Left lobe of liver (tissue), 2 donors: ENCODE results near the gene PCDHGA8. TPM values are rescaled to one million over a fixed set of nuclear protein-coding genes. Genes with fewer than 3 reads are reported as not detected.
"Not testable (repeated sequence)": the region's sequence is repeated elsewhere in the genome, so short reads cannot be mapped to it uniquely, and the experiment has no call there.

Experiments used
- ATAC-seq: fragments of 200-7000 bp; cut with Tn5 transposase; one replicate; pipeline ENCODE4 v1.9.1; 2020; ENCODE audit warnings: mild to moderate bottlenecking, moderate library complexity
- DNase-seq: peaks from one replicate; pipeline ENCODE4 v3.0.0-alpha.2; 2020; ENCODE audit warnings: low spot score
- total RNA-seq: library from RNA; stranded (reverse); gene quantifications from one replicate; pipeline ENCODE4 v1.2.1, GENCODE V29; 2021
- donor health status: DM: no; HTN: no; CAD: no; lungs with moderate emphysema.
- donor health status: DM: no; HTN: yes; CAD: no.

Gene PCDHGA8
- total RNA-seq, 1 donor from 2014 or later: 0.35 TPM

GRCh38 chr5:141399555-141400258 lies 7.3 kb downstream of the PCDHGA8 start:
- ATAC-seq (no peak), DNase-seq (no peak)

- no peak for DNase-seq
- ATAC-seq: peak; percentile 66
Measured at GRCh38 chr5:141402553-141403243, 10.3 kb downstream of the PCDHGA8 start, which contains the start of gene PCDHGA9. PCDHGA9 (plus strand) TSS chr5:141402778; CDS start chr5:141402953, 175 bp downstream.

- no peak for ATAC-seq
- no peak for DNase-seq
Measured at GRCh38 chr5:141403387-141403786, 11.0 kb downstream of the PCDHGA8 start.

- ATAC-seq: peak; percentile 94
Measured at GRCh38 chr5:141407790-141408505, 15.5 kb downstream of the PCDHGA8 start, which contains the start of gene PCDHGB6. PCDHGB6 (plus strand) TSS chr5:141408021; CDS start chr5:141408203, 182 bp downstream.

GRCh38 chr5:141409598-141410306 lies 17.3 kb downstream of the PCDHGA8 start:
- DNase-seq (no peak), ATAC-seq (no peak)

More at GRCh38 chr5:141407790-141408505, 15.5 kb downstream of the PCDHGA8 start, which contains the start of gene PCDHGB6:
- DNase-seq: peak; percentile 60

GRCh38 chr5:141411575-141411974 lies 19.1 kb downstream of the PCDHGA8 start:
- DNase-seq (no peak), ATAC-seq (no peak)

GRCh38 chr5:141412854-141413539 lies 20.6 kb downstream of the PCDHGA8 start, which contains the start of gene PCDHGA10:
PCDHGA10 (plus strand) TSS chr5:141412987; CDS start chr5:141413176, 189 bp downstream.
- DNase-seq (peak; percentile 62), ATAC-seq (peak; percentile 88)

GRCh38 chr5:141413540-141414069 lies 21.2 kb downstream of the PCDHGA8 start:
- ATAC-seq: peak; percentile 60
- no peak for DNase-seq

GRCh38 chr5:141414548-141415274 lies 22.3 kb downstream of the PCDHGA8 start:
- ATAC-seq, DNase-seq: not testable (repeated sequence)

GRCh38 chr5:141415275-141415618 lies 22.8 kb downstream of the PCDHGA8 start:
- ATAC-seq, DNase-seq: not testable (repeated sequence)

- DNase-seq: peak; percentile 61
- ATAC-seq: peak; percentile 75
Measured at GRCh38 chr5:141417494-141418172, 25.2 kb downstream of the PCDHGA8 start, which contains the start of gene PCDHGB7. PCDHGB7 (plus strand) TSS chr5:141417677; CDS start chr5:141417860, 183 bp downstream.

GRCh38 chr5:141419074-141419880 lies 26.8 kb downstream of the PCDHGA8 start:
- no peak for ATAC-seq
- no peak for DNase-seq

- no peak for DNase-seq
- ATAC-seq: peak; percentile 59
Measured at GRCh38 chr5:141420855-141421488, 28.5 kb downstream of the PCDHGA8 start, which contains the start of gene PCDHGA11. PCDHGA11 (plus strand) TSS chr5:141421051; CDS start chr5:141421228, 177 bp downstream.

- DNase-seq (no peak), ATAC-seq (no peak)
Measured at GRCh38 chr5:141421489-141421855, 29.0 kb downstream of the PCDHGA8 start.

GRCh38 chr5:141422742-141423291 lies 30.4 kb downstream of the PCDHGA8 start:
- ATAC-seq: no peak
- DNase-seq: no peak

- ATAC-seq (no peak), DNase-seq (no peak)
Measured at GRCh38 chr5:141427783-141428426, 35.5 kb downstream of the PCDHGA8 start.
